WTC11 (cell line): Measurements from ENCODE around the gene WDR27.

Experiments used
- ATF1 ChIP-seq: sonication (generic); formaldehyde crosslinking; IDR thresholded peaks from 2 replicates; pipeline ENCODE4 v1.8.1; 2023; ENCODE audit warnings: mild to moderate bottlenecking, moderate library complexity, missing genetic modification reagents
- TF ChIP-seq, protein P1 (sequence below): sonication (generic); formaldehyde crosslinking; IDR thresholded peaks from 2 replicates; pipeline ENCODE4 v1.8.1; 2022; ENCODE audit warnings: mild to moderate bottlenecking, missing genetic modification reagents, moderate library complexity, borderline replicate concordance
- TF ChIP-seq, protein P2 (sequence below): fragments of 250-450 bp; sonication (Bioruptor Pico); IDR thresholded peaks from 2 replicates; pipeline ENCODE4 v1.8.0; 2021; ENCODE audit warnings: mild to moderate bottlenecking
- TF ChIP-seq, protein P3 (sequence below): fragments of 200-600 bp; IDR thresholded peaks from 2 replicates; pipeline ENCODE4 v1.8.0; 2022; ENCODE audit warnings: antibody characterized with exemption
- TF ChIP-seq, protein P4 (sequence below): sonication (generic); formaldehyde crosslinking; IDR thresholded peaks from 2 replicates; pipeline ENCODE4 v1.8.0; 2022; ENCODE audit warnings: mild to moderate bottlenecking, missing genetic modification reagents

DNA sequence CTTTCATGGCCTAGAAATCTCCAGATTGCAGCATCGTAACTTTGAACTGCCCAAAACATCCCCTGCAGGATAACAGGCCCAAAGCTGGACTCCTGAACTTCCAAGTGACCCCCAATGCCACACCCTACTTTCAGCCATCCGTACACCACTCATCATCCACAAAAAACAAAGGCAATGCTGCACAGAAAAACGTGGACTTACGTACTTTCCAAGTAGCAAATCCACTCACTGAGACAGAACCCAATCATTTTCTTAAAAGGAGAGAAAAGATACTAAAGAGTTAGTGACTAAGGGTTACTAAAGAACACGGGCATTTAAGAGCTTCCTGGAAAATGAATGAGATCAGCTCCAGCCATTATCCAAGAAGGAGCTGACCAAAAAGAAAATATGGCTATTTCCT lies 211.0 kb downstream of the WDR27 start:
- TF ChIP-seq, protein P1, sequence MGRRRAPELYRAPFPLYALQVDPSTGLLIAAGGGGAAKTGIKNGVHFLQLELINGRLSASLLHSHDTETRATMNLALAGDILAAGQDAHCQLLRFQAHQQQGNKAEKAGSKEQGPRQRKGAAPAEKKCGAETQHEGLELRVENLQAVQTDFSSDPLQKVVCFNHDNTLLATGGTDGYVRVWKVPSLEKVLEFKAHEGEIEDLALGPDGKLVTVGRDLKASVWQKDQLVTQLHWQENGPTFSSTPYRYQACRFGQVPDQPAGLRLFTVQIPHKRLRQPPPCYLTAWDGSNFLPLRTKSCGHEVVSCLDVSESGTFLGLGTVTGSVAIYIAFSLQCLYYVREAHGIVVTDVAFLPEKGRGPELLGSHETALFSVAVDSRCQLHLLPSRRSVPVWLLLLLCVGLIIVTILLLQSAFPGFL (CRISPR knock-in tag): no peak
- TF ChIP-seq ATF1 (CRISPR knock-in tag): no peak
- TF ChIP-seq, protein P2, sequence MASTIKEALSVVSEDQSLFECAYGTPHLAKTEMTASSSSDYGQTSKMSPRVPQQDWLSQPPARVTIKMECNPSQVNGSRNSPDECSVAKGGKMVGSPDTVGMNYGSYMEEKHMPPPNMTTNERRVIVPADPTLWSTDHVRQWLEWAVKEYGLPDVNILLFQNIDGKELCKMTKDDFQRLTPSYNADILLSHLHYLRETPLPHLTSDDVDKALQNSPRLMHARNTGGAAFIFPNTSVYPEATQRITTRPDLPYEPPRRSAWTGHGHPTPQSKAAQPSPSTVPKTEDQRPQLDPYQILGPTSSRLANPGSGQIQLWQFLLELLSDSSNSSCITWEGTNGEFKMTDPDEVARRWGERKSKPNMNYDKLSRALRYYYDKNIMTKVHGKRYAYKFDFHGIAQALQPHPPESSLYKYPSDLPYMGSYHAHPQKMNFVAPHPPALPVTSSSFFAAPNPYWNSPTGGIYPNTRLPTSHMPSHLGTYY (CRISPR knock-in tag): no peak
- TF ChIP-seq, protein P3, sequence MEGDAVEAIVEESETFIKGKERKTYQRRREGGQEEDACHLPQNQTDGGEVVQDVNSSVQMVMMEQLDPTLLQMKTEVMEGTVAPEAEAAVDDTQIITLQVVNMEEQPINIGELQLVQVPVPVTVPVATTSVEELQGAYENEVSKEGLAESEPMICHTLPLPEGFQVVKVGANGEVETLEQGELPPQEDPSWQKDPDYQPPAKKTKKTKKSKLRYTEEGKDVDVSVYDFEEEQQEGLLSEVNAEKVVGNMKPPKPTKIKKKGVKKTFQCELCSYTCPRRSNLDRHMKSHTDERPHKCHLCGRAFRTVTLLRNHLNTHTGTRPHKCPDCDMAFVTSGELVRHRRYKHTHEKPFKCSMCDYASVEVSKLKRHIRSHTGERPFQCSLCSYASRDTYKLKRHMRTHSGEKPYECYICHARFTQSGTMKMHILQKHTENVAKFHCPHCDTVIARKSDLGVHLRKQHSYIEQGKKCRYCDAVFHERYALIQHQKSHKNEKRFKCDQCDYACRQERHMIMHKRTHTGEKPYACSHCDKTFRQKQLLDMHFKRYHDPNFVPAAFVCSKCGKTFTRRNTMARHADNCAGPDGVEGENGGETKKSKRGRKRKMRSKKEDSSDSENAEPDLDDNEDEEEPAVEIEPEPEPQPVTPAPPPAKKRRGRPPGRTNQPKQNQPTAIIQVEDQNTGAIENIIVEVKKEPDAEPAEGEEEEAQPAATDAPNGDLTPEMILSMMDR: no peak
- TF ChIP-seq, protein P4, sequence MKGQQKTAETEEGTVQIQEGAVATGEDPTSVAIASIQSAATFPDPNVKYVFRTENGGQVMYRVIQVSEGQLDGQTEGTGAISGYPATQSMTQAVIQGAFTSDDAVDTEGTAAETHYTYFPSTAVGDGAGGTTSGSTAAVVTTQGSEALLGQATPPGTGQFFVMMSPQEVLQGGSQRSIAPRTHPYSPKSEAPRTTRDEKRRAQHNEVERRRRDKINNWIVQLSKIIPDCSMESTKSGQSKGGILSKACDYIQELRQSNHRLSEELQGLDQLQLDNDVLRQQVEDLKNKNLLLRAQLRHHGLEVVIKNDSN: no peak
